ENCODE results near the gene HIF1A.

DNA sequence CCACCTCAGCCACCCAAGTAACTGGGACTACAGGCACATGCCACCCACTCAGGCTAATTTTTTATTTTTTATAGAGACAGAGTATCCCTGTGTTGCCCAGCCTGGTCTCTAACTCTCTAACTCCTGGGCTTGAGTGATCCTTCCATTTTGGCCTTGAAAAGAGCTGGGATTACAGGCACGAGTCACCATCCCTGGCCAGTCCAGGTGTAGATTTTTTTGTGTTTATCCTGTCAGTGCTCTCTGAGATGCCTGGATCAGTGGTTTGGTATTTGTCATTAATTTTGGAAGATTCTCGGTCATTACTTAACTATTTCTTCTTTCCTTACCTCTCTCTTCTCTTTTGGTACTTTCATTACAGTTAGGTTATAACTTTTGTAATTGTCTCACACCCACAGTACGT, 5.3 kb upstream of the HIF1A start:
- TF ChIP-seq CTCF (IDR thresholded peaks at IDR 0.05; ENCODE audit: extremely low read depth in 1 of 2, insufficient read depth in 1 of 2, low read depth in 1 of 2, low read length in 2 of 2) = no peak
- TF ChIP-seq POLR2AphosphoS5 (IDR thresholded peaks at IDR 0.05; ENCODE audit: insufficient read depth, low read depth, low read length) = no peak
- TF ChIP-seq EZH2 (IDR thresholded peaks at IDR 0.05; ENCODE audit: borderline replicate concordance, low read depth, low read length, severe bottlenecking) = no peak
- TF ChIP-seq POLR2A (IDR thresholded peaks at IDR 0.05; ENCODE audit: low read depth, low read length) = no peak
- TF ChIP-seq, protein P1, sequence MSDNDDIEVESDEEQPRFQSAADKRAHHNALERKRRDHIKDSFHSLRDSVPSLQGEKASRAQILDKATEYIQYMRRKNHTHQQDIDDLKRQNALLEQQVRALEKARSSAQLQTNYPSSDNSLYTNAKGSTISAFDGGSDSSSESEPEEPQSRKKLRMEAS (IDR thresholded peaks at IDR 0.05; ENCODE audit: insufficient read depth, insufficient read length) = no peak
- no peak for TF ChIP-seq JUN (IDR thresholded peaks at IDR 0.05; ENCODE audit: borderline replicate concordance, insufficient read depth, insufficient read length, low read depth)
- no peak for TF ChIP-seq MYC (IDR thresholded peaks at IDR 0.05; ENCODE audit: low read depth, low read length)
- TF ChIP-seq GATA2 (IDR thresholded peaks at IDR 0.05; ENCODE audit: insufficient read depth, insufficient read length, low read depth, low read length) = no peak
- TF ChIP-seq FOS (IDR thresholded peaks at IDR 0.05; ENCODE audit: borderline replicate concordance, insufficient read depth, low read length) = no peak
